Measurements from ENCODE around the gene EPHA3.
A peak's percentile ranks its signal among the peaks of the same experiment; 100 is the strongest.
"Not testable (repeated sequence)": the region's sequence is repeated elsewhere in the genome, so short reads cannot be mapped to it uniquely, and the experiment has no call there.

Gene EPHA3

GRCh38 chr3:89287902-89288508 is 180.6 kb downstream of the EPHA3 start:
- no peak for DNase-seq (ENCODE audit: low spot score)

GRCh38 chr3:89289574-89290190 is 182.3 kb downstream of the EPHA3 start:
- DNase-seq (ENCODE audit: low spot score), result no peak

DNA sequence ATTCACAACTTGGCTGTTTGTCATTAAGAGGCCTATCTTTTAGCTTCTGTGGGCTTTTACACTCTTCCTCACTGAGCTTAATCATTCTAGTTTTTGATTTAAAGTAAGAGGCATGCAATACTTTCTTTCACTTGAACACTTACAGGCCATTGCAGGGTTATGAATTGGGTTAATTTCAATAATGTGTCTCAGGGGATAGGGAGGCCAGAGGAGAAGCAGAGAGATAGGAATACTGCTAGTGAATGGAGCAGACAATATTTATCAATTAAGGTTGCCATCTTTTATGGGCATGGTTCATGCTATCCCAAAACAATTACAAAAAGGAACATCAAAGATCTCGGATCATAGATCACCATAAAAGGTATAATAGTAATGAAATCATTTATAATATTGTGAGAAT is 189.8 kb downstream of the EPHA3 start:
- no peak for DNase-seq (ENCODE audit: low spot score)

DNA sequence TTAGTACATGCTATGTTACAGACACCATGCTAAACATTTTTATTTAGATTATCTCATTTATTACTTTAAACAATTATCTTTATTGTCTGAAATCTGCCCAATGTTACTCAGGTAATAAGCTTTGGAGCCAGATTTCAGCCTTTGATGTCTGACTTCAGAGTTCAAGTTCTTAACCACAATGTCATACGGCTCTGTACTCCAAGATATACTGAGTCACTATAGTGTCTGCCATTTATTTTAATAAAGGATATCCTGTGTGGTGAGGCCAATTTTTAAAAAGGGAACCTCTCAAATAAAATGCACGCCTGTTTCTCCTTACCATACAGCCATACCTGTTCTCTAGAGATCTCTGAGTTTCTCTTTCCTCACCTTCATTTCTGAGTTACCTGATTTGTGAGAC is 193.1 kb downstream of the EPHA3 start:
- no peak for DNase-seq (ENCODE audit: low spot score)

GRCh38 chr3:89300981-89301380 is 193.6 kb downstream of the EPHA3 start:
- DNase-seq (ENCODE audit: low spot score), result no peak

GRCh38 chr3:89303701-89304100 is 196.3 kb downstream of the EPHA3 start:
- DNase-seq (ENCODE audit: low spot score), result no peak

DNA sequence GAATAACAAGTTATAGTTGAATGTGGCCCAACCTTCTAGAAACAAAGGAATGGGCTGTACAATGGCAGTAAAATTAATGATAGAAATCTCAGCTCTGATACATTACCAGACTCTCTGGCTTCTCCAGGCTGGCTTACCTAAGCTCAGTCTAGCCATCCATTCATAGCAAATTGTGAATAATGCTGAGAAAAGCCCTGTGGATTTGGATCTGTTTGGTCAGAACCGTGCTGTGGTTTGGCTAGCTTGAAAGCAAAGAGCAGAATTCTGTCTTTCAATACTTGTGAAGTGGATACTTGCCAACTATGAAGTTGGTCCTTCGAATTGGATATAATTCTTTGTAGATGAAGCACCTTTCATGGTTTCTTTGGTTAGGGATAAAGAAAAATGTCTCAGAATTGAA is 199.1 kb downstream of the EPHA3 start:
- DNase-seq (ENCODE audit: low spot score), result no peak

GRCh38 chr3:89311581-89311980 is 204.2 kb downstream of the EPHA3 start:
- no peak for DNase-seq (ENCODE audit: low spot score)

GRCh38 chr3:89312141-89312540 is 204.7 kb downstream of the EPHA3 start:
- DNase-seq (ENCODE audit: low spot score), result no peak

DNA sequence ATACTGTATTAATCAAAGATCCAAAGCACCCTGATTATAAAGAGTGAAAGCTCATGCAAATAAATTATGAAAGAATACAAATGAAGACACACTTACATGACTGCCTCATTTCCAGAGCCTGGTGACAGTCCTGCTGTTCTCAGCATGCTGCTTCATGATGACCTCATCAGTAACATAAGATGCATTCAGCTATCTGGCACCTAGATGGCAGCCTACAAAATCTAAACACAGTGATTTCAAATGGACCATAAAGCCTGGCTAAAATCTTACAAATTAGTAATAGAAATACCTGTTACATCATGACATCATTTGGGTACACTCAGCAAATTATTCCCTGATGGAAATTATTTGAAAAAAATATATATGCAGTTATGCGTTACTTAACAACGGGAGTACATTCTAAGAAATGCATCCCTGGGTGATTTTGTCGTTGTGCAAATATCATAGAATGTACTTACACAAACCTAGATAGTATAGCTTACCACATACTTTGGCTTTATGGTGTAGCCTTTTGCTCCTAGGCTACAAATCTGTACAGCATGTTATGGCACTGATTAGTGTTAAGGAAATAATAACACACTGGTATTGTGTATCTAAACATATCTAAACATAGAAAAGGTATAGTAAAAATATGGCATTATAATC is 207.2 kb downstream of the EPHA3 start:
- DNase-seq (ENCODE audit: low spot score), result peak; percentile 52

- DNase-seq (ENCODE audit: low spot score), result no peak
These were observed 208.5 kb downstream of the EPHA3 start for GRCh38 chr3:89315750-89316470.

DNA sequence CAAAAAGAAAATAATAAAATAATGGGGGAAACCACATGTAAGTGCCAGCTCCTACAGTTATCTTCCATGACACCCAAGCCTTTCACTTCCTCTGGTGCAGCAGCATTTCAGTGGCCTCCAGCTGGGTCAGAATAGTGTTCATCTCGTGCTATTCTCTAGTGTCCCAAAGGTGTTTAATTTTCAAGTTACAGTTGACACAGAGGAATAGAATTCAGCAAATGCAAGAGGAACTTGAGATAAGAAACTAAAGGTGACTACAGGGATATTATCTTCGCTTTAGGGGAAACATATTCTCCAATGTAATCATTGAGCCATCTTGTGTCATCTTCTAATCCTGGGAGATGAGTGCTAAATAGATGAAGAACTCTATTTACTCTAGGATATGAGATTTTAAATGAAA is 212.8 kb downstream of the EPHA3 start:
- no peak for DNase-seq (ENCODE audit: low spot score)

DNA sequence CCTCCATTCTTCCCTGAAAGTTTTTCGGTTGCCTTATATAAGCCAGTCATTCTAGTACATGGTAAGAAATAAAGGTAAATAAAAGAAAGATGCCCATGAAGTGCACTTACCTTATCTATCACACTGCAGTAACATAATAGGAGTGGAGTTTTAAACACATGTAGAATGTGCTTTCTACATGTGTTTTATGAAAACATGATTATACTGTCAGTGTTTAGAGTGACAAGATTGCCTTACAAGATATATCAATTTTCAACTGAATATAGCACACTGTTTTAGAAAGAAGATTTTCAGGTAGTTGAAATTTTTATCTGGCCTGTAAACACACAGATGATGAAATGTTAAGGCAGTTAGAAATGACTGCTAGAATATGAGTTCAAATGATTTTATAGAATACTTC is 219.6 kb downstream of the EPHA3 start:
- DNase-seq (ENCODE audit: low spot score), result no peak

DNA sequence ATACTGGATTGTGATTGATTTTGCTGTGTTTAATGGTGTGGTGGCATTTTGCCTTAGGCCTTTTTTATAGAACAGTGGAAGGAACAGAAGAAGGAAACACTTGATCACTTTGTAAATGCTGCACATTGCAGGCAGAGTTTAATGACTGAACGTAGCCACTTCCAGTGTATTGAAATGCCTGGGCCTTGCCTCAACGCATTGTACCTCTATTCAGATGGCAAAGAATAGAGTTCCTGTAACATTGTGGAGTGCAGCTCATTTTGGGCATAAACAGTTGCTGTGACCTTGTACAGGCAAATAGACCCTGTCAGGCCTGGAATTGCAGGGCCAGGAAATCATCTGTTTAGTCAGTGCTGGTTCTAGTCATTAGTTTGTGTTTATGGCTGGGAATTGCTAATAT is 225.0 kb downstream of the EPHA3 start:
- DNase-seq (ENCODE audit: low spot score), result no peak

GRCh38 chr3:89332793-89333192 is 225.4 kb downstream of the EPHA3 start:
- DNase-seq (ENCODE audit: low spot score), result no peak

DNA sequence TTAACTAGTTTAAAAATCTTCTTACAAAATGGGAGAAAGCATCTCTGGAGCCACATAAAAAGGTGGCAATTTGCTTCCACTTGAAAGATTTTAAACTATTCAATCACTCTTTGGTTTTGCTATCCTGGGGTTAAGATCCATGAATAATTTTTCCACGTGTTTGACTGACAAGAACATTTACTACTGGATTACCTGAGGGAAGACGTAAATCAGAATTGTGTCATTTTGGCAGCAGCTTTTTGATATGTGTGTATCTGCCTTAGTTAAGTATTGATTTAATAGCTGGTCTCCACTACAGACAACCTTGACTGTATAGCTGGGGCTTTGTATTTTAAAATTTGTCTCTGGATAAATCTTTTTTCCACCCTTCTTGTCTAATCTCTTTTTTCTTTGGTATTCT is 228.3 kb downstream of the EPHA3 start:
- DNase-seq (ENCODE audit: low spot score), result no peak

GRCh38 chr3:89340408-89340807 is 233.0 kb downstream of the EPHA3 start:
- DNase-seq (ENCODE audit: low spot score), result no peak

DNA sequence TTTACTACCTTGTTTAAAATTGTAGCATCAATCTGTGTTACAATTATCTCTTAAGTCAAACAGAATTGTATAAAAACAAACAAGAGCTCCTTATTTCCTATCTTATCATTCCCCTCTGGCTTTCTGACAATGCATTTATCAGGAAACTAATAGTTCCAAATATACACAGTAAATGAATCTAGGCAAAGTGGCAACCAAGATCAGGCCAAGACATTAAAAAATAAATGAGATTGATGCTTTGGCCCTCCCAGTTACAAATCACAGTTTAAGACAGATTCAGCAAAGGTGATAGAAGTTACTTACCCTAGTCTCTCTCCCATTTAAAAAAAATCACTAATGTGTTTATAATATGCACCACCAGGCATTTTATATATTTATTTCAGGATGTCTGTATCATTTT is 236.7 kb downstream of the EPHA3 start:
- no peak for DNase-seq (ENCODE audit: low spot score)

DNA sequence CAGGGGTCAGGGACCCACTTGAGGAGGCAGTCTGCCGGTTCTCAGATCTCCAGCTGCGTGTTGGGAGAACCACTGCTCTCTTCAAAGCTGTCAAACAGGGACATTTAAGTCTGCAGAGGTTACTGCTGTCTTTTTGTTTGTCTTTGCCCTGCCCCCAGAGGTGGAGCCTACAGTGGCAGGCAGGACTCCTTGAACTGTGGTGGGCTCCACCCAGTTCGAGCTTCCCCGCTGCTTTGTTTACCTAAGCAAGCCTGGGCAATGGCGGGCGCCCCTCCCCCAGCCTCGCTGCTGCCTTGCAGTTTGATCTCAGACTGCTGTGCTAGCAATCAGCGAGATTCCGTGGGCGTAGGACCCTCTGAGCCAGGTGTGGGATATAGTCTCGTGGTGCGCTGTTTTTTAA is 243.5 kb downstream of the EPHA3 start:
- not testable (repeated sequence) for DNase-seq (ENCODE audit: low spot score)

DNA sequence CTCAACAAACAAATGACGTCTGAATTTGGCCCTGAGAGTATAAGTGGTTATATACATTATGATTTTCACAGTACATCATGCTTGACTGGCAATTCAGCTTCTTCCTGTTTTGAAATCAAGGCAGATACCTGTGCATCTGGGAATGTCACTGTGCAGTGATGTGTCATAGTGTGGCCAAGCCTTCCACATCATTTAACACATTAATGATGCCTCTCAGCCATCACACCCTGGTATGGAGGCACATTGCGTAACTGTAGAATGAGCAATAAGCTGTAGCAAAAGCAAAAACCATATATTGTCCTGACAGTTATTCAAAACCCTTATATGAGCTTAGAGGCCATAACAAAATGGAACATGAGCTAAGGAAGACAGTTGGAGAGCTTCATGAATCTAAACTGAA is 246.0 kb downstream of the EPHA3 start:
- no peak for DNase-seq (ENCODE audit: low spot score)

DNA sequence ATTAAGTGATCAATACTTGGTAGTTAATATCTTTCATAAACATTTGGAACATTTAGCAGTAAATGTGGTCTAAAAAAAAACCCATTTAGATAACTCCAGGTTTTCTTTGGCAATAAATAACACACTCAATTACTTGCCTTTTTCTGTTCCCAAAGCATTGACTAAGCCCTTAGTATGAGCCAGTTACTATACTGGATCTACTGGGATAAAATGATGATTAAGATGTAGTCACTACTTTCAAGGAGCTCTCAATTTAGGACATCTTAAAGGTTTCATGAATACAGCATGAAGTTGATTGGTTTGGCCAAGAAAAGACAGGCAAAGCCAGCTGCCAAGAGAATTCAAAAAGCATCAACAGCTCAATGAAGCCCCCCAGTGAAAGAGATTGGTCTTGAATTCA is 250.9 kb downstream of the EPHA3 start:
- no peak for DNase-seq (ENCODE audit: low spot score)

GRCh38 chr3:89360156-89360555 is 252.7 kb downstream of the EPHA3 start:
- DNase-seq (ENCODE audit: low spot score), result no peak

GRCh38 chr3:89362496-89362895 is 255.1 kb downstream of the EPHA3 start:
- no peak for DNase-seq (ENCODE audit: low spot score)

All from Ammon's horn (tissue), 1 donor.